Measurements from ENCODE around the gene MPPE1.
A peak's percentile ranks its signal among the peaks of the same experiment; 100 is the strongest.
"Not testable (repeated sequence)": the region's sequence is repeated elsewhere in the genome, so short reads cannot be mapped to it uniquely, and the experiment has no call there.

MPPE1 gene

GRCh38 chr18:11860594-11861450 lies 47.3 kb downstream of the MPPE1 start:
- H3K36me3 Mint-ChIP-seq (ENCODE audit: low read depth): no peaks in the 10 kb centered on the region
- no peak overlapping the region for H3K4me3 Mint-ChIP-seq
- no peaks in the 10 kb centered on the region for H3K27me3 Mint-ChIP-seq
- peak overlapping the region; percentile 48 for H3K27ac Mint-ChIP-seq
- H3K4me1 Mint-ChIP-seq (ENCODE audit: low read depth): peaks cover 8% of the 10 kb centered on the region
- H3K9me3 Mint-ChIP-seq: no peaks in the 10 kb centered on the region

- Mint-ChIP-seq H3K36me3 (ENCODE audit: low read depth) (peaks cover 4% of the 10 kb centered on the region), H3K4me1 (ENCODE audit: low read depth) (peaks cover 13% of the 10 kb centered on the region), H3K9me3 (no peaks in the 10 kb centered on the region), H3K27ac (peak overlapping the region; percentile 50), H3K4me3 (no peak overlapping the region), H3K27me3 (no peaks in the 10 kb centered on the region)
Observed at GRCh38 chr18:11859903-11860407, 48.2 kb downstream of the MPPE1 start.

- Mint-ChIP-seq H3K27ac (peak overlapping the region; percentile 43), H3K9me3 (no peaks in the 10 kb centered on the region)
Observed at GRCh38 chr18:11859282-11859830, 48.8 kb downstream of the MPPE1 start.

DNA sequence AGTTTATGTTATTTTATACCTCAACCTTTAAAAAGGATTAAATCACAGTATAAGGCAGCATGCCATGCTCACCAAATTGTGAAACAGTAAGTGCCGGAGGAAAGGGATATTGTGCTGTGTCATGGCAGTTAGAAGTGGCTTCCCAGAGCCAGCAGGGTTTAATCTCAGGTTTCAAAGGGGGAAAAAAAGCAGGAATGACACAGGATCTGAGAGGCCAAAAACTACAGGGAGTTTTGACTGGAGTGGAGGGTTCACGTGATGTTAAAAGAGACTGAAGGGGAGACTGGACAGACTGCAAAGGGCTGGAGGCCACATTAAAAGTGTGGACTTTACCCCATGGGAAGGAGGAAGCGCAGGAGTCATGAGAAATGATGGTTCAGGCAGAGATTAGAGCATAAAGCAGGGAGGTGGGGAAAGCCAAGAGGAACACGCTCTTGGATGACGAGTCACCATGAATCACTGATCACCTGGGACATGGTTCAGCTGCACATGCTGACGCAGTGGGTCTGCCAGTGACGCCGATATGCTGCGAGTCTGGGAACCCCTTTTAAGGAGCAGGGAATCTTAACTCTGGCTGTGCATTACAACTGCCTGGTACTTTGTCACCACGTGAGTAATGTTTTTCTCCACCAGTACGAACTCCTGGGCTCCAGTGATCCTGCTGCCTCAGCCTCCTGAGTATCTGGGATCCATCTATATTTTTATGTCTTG lies 50.8 kb downstream of the MPPE1 start:
- H3K36me3 Mint-ChIP-seq (ENCODE audit: low read depth): peaks cover 7% of the 10 kb centered on the region
- H3K4me3 Mint-ChIP-seq: no peak overlapping the region
- H3K27me3 Mint-ChIP-seq: no peaks in the 10 kb centered on the region
- no peaks in the 10 kb centered on the region for H3K9me3 Mint-ChIP-seq
- peaks cover 37% of the 10 kb centered on the region for H3K4me1 Mint-ChIP-seq (ENCODE audit: low read depth)
- no peak overlapping the region for H3K27ac Mint-ChIP-seq

More at GRCh38 chr18:11859282-11859830, 48.8 kb downstream of the MPPE1 start:
- Mint-ChIP-seq H3K36me3 (ENCODE audit: low read depth) (peaks cover 7% of the 10 kb centered on the region), H3K4me1 (ENCODE audit: low read depth) (peaks cover 17% of the 10 kb centered on the region), H3K4me3 (peak overlapping the region; percentile 12), H3K27me3 (no peaks in the 10 kb centered on the region)

GRCh38 chr18:11854554-11854953 lies 53.6 kb downstream of the MPPE1 start:
- peak overlapping the region; percentile 53 for H3K27ac Mint-ChIP-seq
- H3K27me3 Mint-ChIP-seq; H3K36me3 Mint-ChIP-seq (ENCODE audit: low read depth); H3K4me3 Mint-ChIP-seq; H3K9me3 Mint-ChIP-seq: not testable (repeated sequence)
- H3K4me1 Mint-ChIP-seq (ENCODE audit: low read depth): peaks cover 50% of the 10 kb centered on the region

DNA sequence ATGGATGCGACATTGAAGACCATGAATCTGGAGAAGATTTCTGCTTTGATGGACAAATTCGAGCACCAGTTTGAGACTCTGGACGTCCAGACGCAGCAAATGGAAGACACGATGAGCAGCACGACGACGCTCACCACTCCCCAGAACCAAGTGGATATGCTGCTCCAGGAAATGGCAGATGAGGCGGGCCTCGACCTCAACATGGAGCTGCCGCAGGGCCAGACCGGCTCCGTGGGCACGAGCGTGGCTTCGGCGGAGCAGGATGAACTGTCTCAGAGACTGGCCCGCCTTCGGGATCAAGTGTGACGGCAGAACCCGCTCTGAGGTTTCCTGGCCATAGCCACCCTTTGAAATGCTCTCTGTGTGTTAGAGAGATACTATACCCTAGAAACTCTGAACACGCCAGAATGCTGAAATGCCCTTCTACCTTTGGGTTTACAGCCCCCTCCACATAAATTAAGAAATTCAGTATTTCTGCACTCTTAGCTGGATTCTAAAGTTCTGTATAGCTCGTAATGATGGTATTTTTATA lies 56.2 kb downstream of the MPPE1 start:
- Mint-ChIP-seq H3K27me3 (no peaks in the 10 kb centered on the region), H3K27ac (peak overlapping the region; percentile 97), H3K4me1 (ENCODE audit: low read depth) (peaks cover 54% of the 10 kb centered on the region), H3K4me3 (peak overlapping the region; percentile 97), H3K36me3 (ENCODE audit: low read depth) (peaks cover 10% of the 10 kb centered on the region), H3K9me3 (no peaks in the 10 kb centered on the region)

DNA sequence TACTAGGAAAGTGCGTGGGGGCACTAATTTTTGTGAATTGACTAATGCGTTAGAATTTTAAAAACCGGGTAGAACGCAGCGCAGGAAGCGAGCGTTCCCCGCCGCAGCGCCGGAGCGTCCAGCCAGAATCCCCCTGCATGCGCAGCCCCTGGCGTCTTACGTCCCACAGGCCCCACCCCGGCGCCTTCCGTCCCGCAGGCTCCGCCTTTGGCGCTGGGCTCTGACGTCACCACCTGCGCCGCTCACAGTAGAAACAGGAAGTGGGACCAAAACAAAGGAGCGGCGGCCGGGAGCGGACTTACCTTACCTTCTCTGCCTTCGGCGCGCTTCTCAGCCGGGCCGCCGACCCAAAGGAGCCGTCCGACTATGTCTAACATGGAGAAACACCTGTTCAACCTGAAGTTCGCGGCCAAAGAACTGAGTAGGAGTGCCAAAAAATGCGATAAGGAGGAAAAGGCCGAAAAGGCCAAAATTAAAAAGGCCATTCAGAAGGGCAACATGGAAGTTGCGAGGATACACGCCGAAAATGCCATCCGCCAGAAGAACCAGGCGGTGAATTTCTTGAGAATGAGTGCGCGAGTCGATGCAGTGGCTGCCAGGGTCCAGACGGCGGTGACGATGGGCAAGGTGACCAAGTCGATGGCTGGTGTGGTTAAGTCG lies 56.8 kb downstream of the MPPE1 start, which contains the start of gene CHMP1B:
TSS of gene CHMP1B (plus strand) at position 268 of the 660 bp plus-strand sequence. CDS start at position 367, 99 bp downstream.
- Mint-ChIP-seq H3K27me3 (no peaks in the 10 kb centered on the region), H3K4me3 (peak within 1 kb of the TSS; percentile 97), H3K27ac (peak within 1 kb of the TSS; percentile 97), H3K36me3 (ENCODE audit: low read depth) (peaks cover 10% of the 10 kb centered on the region), H3K9me3 (no peaks in the 10 kb centered on the region), H3K4me1 (ENCODE audit: low read depth) (peaks cover 54% of the 10 kb centered on the region)

GRCh38 chr18:11850821-11851145 lies 57.3 kb downstream of the MPPE1 start:
- peak overlapping the region; percentile 97 for H3K4me3 Mint-ChIP-seq
- no peaks in the 10 kb centered on the region for H3K9me3 Mint-ChIP-seq
- peaks cover 10% of the 10 kb centered on the region for H3K36me3 Mint-ChIP-seq (ENCODE audit: low read depth)
- H3K27ac Mint-ChIP-seq: peak overlapping the region; percentile 97
- H3K4me1 Mint-ChIP-seq (ENCODE audit: low read depth): peaks cover 54% of the 10 kb centered on the region
- no peaks in the 10 kb centered on the region for H3K27me3 Mint-ChIP-seq

- no peaks in the 10 kb centered on the region for H3K9me3 Mint-ChIP-seq
- H3K27ac Mint-ChIP-seq: peak overlapping the region; percentile 97
- H3K4me3 Mint-ChIP-seq: peak overlapping the region; percentile 97
- H3K27me3 Mint-ChIP-seq: no peaks in the 10 kb centered on the region
- H3K4me1 Mint-ChIP-seq (ENCODE audit: low read depth): peaks cover 50% of the 10 kb centered on the region
- peaks cover 6% of the 10 kb centered on the region for H3K36me3 Mint-ChIP-seq (ENCODE audit: low read depth)
Observed at GRCh38 chr18:11849841-11850634, 58.1 kb downstream of the MPPE1 start.

DNA sequence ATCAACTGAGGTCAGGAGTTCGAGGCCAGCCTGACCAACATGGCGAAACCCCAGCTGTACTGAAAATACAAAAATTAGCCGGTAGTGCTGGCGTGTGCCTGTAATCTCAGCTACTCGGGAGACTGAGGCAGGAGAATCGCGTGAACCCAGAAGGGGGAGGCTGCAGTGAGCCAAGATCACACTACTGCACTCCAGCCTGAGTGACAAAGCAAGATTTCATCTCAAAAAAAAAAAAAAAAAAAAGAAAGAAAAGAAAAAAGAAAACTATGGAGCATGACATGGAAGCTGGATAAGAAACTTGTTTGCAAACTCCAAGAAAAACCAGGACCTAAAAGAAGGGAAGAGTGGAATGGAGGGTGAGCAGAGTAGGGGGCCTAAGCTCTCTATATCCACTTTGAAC lies 58.8 kb downstream of the MPPE1 start:
- Mint-ChIP-seq H3K27ac (no peak overlapping the region), H3K4me3 (no peak overlapping the region), H3K9me3 (no peaks in the 10 kb centered on the region), H3K36me3 (ENCODE audit: low read depth) (peaks cover 3% of the 10 kb centered on the region), H3K4me1 (ENCODE audit: low read depth) (peaks cover 45% of the 10 kb centered on the region), H3K27me3 (no peaks in the 10 kb centered on the region)

DNA sequence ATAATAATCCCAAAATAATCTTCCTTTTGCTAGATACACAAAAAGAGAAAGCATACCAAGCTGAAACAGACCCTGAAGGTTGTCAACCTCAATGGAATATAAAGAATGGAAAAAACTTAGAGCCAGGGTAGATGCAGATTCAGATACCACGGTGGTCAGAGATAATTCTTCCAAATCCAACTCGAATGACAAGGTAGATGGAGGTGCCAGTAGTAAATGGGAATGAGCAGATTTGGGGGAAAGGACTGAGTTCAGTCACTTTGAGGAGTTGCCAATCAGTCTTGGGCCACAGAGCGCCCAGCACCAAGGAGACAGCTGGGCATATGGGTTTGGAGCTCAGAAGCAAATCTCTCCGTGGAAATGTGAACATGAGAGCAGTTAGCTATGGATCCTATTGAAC lies 60.3 kb downstream of the MPPE1 start:
- no peaks in the 10 kb centered on the region for H3K27me3 Mint-ChIP-seq
- H3K4me3 Mint-ChIP-seq: no peak overlapping the region
- H3K9me3 Mint-ChIP-seq: no peaks in the 10 kb centered on the region
- no peak overlapping the region for H3K27ac Mint-ChIP-seq
- H3K36me3 Mint-ChIP-seq (ENCODE audit: low read depth): peaks cover 3% of the 10 kb centered on the region
- H3K4me1 Mint-ChIP-seq (ENCODE audit: low read depth): peaks cover 30% of the 10 kb centered on the region

GRCh38 chr18:11845654-11846053 lies 62.5 kb downstream of the MPPE1 start:
- H3K4me3 Mint-ChIP-seq: no peak overlapping the region
- H3K4me1 Mint-ChIP-seq (ENCODE audit: low read depth): peaks cover 18% of the 10 kb centered on the region
- no peaks in the 10 kb centered on the region for H3K36me3 Mint-ChIP-seq (ENCODE audit: low read depth)
- no peak overlapping the region for H3K27ac Mint-ChIP-seq
- H3K9me3 Mint-ChIP-seq: no peaks in the 10 kb centered on the region
- H3K27me3 Mint-ChIP-seq: no peaks in the 10 kb centered on the region

DNA sequence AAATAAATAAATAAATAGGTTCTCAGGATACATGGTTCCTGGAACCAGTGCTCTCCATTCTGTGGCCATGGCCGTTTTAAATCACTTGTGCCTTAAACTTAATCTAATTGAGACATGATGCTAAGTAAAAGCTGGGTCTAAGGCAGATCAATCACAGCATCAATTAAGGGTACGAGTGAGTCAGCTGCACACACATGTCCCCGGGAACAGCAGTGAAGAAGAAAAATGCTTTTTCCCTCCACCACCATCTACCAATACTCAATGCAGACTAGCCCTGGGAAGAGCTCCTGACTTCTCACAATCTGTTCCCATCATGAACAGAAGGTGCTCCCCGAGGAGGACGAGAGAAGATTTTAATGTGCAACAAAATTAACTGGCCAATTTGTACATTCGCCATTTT lies 63.7 kb downstream of the MPPE1 start:
- H3K27me3 Mint-ChIP-seq: no peaks in the 10 kb centered on the region
- peaks cover 6% of the 10 kb centered on the region for H3K4me1 Mint-ChIP-seq (ENCODE audit: low read depth)
- no peak overlapping the region for H3K4me3 Mint-ChIP-seq
- H3K27ac Mint-ChIP-seq: no peak overlapping the region
- H3K36me3 Mint-ChIP-seq (ENCODE audit: low read depth): no peaks in the 10 kb centered on the region
- H3K9me3 Mint-ChIP-seq: no peaks in the 10 kb centered on the region

GRCh38 chr18:11842562-11842961 lies 65.6 kb downstream of the MPPE1 start:
- no peaks in the 10 kb centered on the region for H3K27me3 Mint-ChIP-seq
- no peak overlapping the region for H3K4me3 Mint-ChIP-seq
- no peaks in the 10 kb centered on the region for H3K9me3 Mint-ChIP-seq
- H3K4me1 Mint-ChIP-seq (ENCODE audit: low read depth): no peaks in the 10 kb centered on the region
- H3K36me3 Mint-ChIP-seq (ENCODE audit: low read depth): no peaks in the 10 kb centered on the region
- no peak overlapping the region for H3K27ac Mint-ChIP-seq

All from stimulated activated naive CD8-positive, alpha-beta T cell treated with anti-CD3 and anti-CD28 coated beads, Interleukin-15, Interleukin-2, amounts not matched to agents 100 ng/mL and 50 ng/mL, for 24 hours (primary cell).